Measurements from ENCODE around the gene TMCO1. TPM values are rescaled to one million over a fixed set of nuclear protein-coding genes. Genes with fewer than 3 reads are reported as not detected.

TMCO1 gene, protein sequence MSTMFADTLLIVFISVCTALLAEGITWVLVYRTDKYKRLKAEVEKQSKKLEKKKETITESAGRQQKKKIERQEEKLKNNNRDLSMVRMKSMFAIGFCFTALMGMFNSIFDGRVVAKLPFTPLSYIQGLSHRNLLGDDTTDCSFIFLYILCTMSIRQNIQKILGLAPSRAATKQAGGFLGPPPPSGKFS
- 101 and 110 TPM in 2 replicates for total RNA-seq

DNA sequence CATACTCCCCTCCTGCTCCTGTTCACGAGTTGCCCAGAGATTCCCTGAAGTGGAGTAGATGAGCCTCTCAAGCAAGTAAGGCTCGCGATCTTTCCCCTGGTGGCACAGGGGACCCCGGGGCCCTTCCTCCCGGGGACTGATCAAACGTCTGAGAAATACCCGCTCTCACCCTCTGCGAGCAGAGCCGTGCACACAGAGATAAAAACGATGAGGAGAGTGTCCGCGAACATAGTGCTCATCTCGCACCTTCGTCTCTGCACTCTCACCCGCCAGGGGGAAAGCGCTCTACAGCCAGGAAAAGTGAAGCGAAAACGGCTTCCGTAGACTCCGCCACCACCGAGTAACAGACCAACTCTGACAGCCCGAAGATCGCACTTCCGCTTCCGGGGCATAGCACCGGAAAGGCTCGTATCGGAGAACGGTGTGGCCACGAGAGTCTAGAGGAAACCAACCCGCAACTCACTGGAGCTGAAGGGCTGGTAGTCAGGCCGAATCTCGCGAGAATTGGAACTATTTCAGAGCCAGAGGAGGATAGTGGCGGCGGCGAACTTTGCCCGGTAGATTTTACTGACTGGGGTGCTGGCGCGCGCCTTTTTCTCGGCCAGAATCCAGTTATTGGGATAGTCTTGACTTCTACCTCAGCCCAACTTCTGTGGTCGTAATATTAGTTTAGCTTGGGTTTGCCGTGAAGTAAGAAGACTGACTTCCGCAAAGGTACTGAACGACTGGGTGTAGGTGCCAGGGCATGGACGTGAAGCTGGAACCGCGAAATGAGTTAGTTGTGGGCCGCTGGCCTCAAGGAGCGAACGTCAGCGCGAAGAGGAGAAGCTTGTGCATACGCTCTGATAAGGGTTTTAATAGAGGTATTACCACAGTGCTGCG lies at the start of gene TMCO1:
TMCO1 (minus strand) TSS at position 356 of the 882 bp plus-strand sequence; CDS start at position 239, 117 bp downstream.

DNA sequence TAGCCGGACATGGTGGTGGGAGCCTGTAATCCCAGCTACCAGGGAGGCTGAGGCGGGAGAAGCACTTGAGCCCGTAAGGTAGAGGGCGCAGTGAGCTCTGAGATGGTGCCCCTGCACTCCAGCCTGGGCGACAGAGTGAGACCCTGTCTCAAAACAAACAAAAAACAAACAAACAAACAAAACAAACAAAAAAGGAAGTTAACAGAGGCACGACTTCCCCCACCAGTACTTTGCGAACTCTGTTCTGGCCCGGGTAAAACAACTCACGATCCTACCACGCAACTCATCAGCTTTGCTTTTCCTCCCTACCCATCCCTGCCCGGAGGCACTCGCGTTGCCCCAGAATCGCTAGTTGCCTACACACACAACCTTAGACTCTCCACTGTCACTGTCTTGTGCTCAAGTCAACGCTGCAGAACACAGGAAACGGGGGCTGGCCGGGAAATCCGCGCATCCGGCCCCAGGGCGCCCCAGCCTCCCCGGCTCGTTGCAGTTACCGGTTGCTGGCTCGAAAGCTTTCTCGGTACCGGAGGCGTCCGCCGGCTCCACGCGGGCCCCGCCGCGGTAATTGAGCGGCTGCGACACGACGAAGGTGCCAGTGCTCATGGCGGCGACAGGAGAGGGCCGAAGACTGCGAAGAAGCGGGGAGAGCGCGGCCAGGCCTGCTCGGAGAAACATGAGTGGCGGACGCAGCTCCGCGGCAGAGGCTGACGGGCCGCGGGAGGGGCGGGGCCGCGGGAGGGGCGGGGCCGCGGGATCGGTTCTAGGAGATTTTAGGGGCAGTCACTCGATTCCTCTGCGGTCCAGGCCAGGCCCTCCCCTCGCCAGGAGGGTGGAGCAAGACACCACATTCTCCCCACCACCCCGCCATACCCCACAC lies 70.5 kb downstream of the TMCO1 start, which contains the start of gene ALDH9A1:
ALDH9A1 (minus strand) TSS at position 682 of the 880 bp plus-strand sequence; CDS start at position 678, 4 bp downstream.

Other genes starting within 250 kb of the TMCO1 start
- not detected in 2 replicates for gene LRRC52, start 224.9 kb downstream of the TMCO1 start, total RNA-seq
- gene MGST3, start 137.6 kb downstream of the TMCO1 start, total RNA-seq: 129 and 185 TPM in 2 replicates
- gene ALDH9A1, start 70.3 kb downstream of the TMCO1 start, total RNA-seq: 116 and 154 TPM in 2 replicates
- gene UCK2, start 58.7 kb upstream of the TMCO1 start, total RNA-seq: 88.2 and 142 TPM in 2 replicates

Data from regular cardiac myocyte (primary cell).